DOHH2 (cell line): Measurements from ENCODE around the gene ROCK2.

Experiments
- H3F3A ChIP-seq: fragments of 200-600 bp; sonication (generic), shearing (Covaris generic); 2 replicates; pipeline ENCODE4 v1.6.0; 2016; ENCODE audit warnings: antibody characterized with exemption, mild to moderate bottlenecking; ENCODE audit not compliant: control insufficient read depth, insufficient read depth
- H3K27ac ChIP-seq: fragments of 200-600 bp; sonication (generic); 2 replicates; pipeline ENCODE4 v1.5.1; 2014; ENCODE audit warnings: low read depth, mild to moderate bottlenecking, low read length, moderate library complexity
- H3K27me3 ChIP-seq: fragments of 200-600 bp; sonication (generic); 2 replicates; pipeline ENCODE4 v1.6.1; 2014; ENCODE audit warnings: mild to moderate bottlenecking, low read length, mixed read lengths; ENCODE audit not compliant: control insufficient read depth
- H3K36me3 ChIP-seq: fragments of 200-600 bp; sonication (generic); 2 replicates; pipeline ENCODE4 v1.6.1; 2014; ENCODE audit warnings: mild to moderate bottlenecking, low read length, moderate library complexity, mixed read lengths; ENCODE audit not compliant: control insufficient read depth
- H3K4me1 ChIP-seq: fragments of 200-600 bp; sonication (generic); 2 replicates; pipeline ENCODE4 v1.6.1; 2014; ENCODE audit warnings: mild to moderate bottlenecking, low read length, mixed read lengths; ENCODE audit not compliant: control insufficient read depth
- H3K4me2 ChIP-seq: fragments of 200-600 bp; sonication (generic); 2 replicates; pipeline ENCODE4 v1.6.0; 2014; ENCODE audit warnings: mild to moderate bottlenecking, low read length, moderate library complexity
- H3K4me3 ChIP-seq: fragments of 200-600 bp; sonication (generic); 2 replicates; pipeline ENCODE4 v1.5.1; 2014; ENCODE audit warnings: mild to moderate bottlenecking, low read length, mixed read lengths
- H3K79me2 ChIP-seq: fragments of 200-600 bp; sonication (generic); 2 replicates; pipeline ENCODE4 v1.6.1; 2014; ENCODE audit warnings: mild to moderate bottlenecking, low read length, mixed read lengths; ENCODE audit not compliant: control insufficient read depth
- H3K9me2 ChIP-seq: fragments of 200-600 bp; sonication (generic); replicated peaks from 2 replicates; pipeline ENCODE4 v1.6.1; 2014; ENCODE audit warnings: mild to moderate bottlenecking, low read length, mixed read lengths; ENCODE audit not compliant: control insufficient read depth
- H3K9me3 ChIP-seq: fragments of 200-600 bp; sonication (generic); 2 replicates; pipeline ENCODE4 v1.6.1; 2014; ENCODE audit warnings: antibody characterized with exemption, low read length, mixed read lengths; ENCODE audit not compliant: control insufficient read depth, insufficient read depth
- H4K20me1 ChIP-seq: fragments of 200-600 bp; sonication (generic); 2 replicates; pipeline ENCODE4 v1.6.0; 2014; ENCODE audit warnings: low read depth, mild to moderate bottlenecking, antibody characterized with exemption, low read length, moderate library complexity; ENCODE audit not compliant: control insufficient read depth, insufficient read depth
- CTCF ChIP-seq: fragments of 200-600 bp; sonication (generic); IDR thresholded peaks from one replicate; pipeline ENCODE4 v1.5.1; 2014; ENCODE audit warnings: antibody characterized with exemption, mild to moderate bottlenecking, low read depth, low read length; ENCODE audit not compliant: poor library complexity, severe bottlenecking
- EZH2phosphoT487 ChIP-seq: fragments of 200-600 bp; sonication (generic); IDR thresholded peaks from 2 replicates; pipeline ENCODE4 v1.6.1; 2017; ENCODE audit warnings: borderline replicate concordance, mild to moderate bottlenecking, antibody characterized with exemption, low read length, moderate library complexity, mixed read lengths

Gene ROCK2

DNA sequence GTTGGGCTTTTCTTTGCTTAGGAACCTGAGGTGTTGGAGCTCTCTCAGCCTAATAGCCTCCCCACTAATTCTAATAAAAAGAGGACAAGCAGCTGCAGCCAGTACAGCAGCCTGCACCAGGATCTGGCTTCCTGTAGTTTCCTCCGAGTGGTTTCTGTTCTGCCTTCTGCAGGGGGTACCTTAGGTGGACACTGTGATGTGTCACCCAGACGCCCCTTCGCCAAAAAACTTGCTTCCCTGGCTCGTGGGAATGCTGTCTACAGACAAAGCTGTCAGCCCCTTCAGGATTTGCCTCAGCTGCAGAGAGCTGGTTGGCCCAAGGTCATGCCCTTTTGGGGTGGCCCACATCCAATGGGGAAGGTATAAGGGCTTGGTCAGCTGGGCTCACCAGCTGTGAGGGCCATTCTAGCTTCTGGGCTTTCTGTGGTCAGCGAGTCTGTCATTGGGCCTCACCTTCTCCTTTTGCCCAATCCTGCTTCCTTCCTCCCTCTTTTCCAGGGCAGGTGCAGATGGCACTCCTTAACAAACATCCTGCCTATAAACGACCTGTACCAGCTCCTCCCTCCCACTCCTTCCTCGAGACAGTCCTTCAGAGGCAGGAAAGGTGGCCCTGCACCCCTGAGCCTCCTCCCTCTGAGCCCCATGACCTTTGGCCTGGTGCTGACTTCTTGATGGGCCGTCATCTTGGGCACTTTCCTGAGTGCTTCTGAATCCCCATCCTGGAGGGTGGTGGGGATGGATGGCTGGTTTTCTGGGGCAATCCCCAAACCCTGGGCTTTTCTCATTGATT lies 44.0 kb upstream of the ROCK2 start:
- no peaks in the 10 kb centered on the region for H3K9me3 ChIP-seq
- no peaks in the 10 kb centered on the region for H4K20me1 ChIP-seq
- no peak for TF ChIP-seq CTCF
- no peak for TF ChIP-seq EZH2phosphoT487
- H3F3A ChIP-seq, result no peaks in the 10 kb centered on the region
- H3K27ac ChIP-seq, result no peak overlapping the region
- no peak overlapping the region for H3K4me3 ChIP-seq
- H3K9me2 ChIP-seq, result no peaks in the 10 kb centered on the region
- H3K27me3 ChIP-seq, result no peaks in the 10 kb centered on the region
- H3K36me3 ChIP-seq, result no peaks in the 10 kb centered on the region
- H3K4me2 ChIP-seq, result no peak overlapping the region
- no peaks in the 10 kb centered on the region for H3K79me2 ChIP-seq
- peaks cover 6% of the 10 kb centered on the region; the same call in 1 of the 2 replicates for H3K4me1 ChIP-seq

DNA sequence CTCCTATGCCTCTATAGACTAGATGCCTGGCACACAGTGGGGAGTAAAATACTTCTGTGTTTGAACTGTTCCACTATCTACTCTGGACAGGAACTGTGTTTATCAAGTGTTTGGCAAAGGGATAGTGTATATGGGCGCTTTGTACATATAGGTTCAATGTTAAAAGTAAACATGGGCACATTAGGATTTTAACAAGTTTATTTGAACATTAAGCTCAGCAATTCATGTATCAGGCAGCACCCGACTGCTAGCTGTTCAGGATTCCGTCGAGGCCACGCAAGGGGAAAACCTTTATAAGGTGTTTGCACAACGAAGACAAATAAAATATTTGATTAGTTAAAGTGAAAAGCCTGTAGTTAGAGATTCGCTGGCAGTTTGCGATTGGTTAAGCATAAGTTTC lies 43.4 kb upstream of the ROCK2 start:
- no peaks in the 10 kb centered on the region for H3K9me3 ChIP-seq
- no peaks in the 10 kb centered on the region for H3K9me2 ChIP-seq
- peaks cover 6% of the 10 kb centered on the region; the same call in 1 of the 2 replicates for H3K4me1 ChIP-seq
- H4K20me1 ChIP-seq, result no peaks in the 10 kb centered on the region
- H3K27ac ChIP-seq, result no peak overlapping the region
- H3K27me3 ChIP-seq, result no peaks in the 10 kb centered on the region
- no peaks in the 10 kb centered on the region for H3F3A ChIP-seq
- H3K79me2 ChIP-seq, result no peaks in the 10 kb centered on the region
- no peaks in the 10 kb centered on the region for H3K36me3 ChIP-seq
- TF ChIP-seq EZH2phosphoT487, result no peak
- no peak for TF ChIP-seq CTCF
- no peak overlapping the region for H3K4me2 ChIP-seq
- H3K4me3 ChIP-seq, result no peak overlapping the region

- H4K20me1 ChIP-seq, result no peaks in the 10 kb centered on the region
- no peaks in the 10 kb centered on the region for H3K27me3 ChIP-seq
- H3K27ac ChIP-seq, result no peak overlapping the region
- H3K36me3 ChIP-seq, result no peaks in the 10 kb centered on the region
- H3K4me3 ChIP-seq, result no peak overlapping the region
- H3F3A ChIP-seq, result no peaks in the 10 kb centered on the region
- no peaks in the 10 kb centered on the region for H3K9me2 ChIP-seq
- H3K9me3 ChIP-seq, result no peaks in the 10 kb centered on the region
- TF ChIP-seq EZH2phosphoT487 (no peak), CTCF (no peak)
- no peak overlapping the region for H3K4me2 ChIP-seq
- H3K4me1 ChIP-seq, result peaks cover 6% of the 10 kb centered on the region; the same call in 1 of the 2 replicates
- no peaks in the 10 kb centered on the region for H3K79me2 ChIP-seq
These were observed 42.6 kb upstream of the ROCK2 start for GRCh38 chr2:11387100-11387390.
